ENCODE measurements around the gene KIAA1328.

KIAA1328 gene

DNA sequence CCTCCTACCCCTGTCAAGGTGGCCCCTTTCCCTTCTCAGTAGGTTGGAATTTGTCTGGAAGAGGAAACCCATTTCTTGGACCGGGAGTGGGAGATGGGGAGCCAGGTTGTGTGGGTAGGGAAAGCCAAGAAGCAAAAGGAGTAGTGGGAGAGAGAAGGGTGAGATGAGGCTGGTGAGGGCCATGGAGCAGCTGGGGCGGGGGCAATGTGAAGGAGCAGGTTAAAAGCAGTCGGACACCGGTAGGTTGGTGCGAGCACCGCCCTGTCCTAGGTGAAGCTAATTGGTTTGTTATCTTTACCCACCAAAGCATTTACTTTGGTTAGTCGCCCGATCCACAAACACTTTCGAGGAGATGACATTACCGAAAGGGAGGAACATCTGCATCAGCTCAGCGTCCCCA, 429.9 kb downstream of the KIAA1328 start:
- no peak for DNase-seq

DNA sequence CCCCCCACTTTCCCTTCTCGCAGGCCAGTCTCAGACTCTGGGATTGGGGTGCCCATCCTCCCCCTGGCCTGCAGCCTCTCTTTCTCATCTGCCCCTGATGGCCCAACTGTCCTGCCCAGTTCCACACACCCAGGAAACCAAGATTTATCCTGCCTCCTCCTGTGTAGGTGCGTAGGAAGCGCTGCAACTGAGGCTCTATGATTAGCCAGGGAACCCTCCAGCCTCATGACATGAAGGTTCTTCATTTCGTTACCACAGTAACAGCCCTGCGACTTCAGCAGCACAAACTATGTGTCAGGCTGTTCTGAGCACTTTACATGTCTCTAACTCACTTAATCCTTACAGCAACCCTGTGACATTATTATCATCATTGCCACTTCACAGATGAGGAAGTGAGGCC, 430.8 kb downstream of the KIAA1328 start:
- no peak for DNase-seq

DNA sequence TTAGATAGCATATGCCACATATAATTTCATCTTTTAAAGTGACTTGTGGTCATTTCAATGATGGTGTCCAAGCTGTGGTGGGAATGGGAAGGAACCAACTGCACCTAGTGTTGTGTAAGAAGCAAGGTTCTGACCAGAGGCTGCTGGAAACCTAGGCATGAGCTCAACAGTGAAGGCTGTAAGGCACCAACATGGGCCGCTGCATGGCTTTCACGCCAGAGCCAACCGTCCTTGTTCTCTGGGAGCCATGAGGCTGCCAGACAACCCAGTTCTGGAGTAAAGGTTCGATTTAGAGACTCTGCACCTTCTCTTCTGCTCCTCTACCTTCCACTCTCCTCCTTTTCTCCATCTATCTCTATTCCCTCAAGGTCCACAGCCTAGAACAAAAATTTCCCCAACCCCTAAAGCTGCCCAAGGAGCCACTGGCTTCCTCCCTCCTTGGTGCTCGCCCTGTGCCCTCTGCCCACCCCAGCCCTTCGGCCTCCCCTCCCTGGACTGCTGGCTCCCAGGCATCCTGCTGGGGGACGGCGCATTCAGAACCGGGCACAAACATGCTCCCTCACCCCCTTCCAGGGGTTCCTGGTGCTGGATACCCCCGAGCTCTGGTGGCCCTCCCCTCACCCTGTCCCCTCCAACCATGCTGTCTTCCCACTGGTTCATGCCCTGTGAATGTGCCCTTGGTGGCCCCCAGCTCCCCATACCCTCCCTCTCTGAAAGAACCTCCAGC, 431.6 kb downstream of the KIAA1328 start:
- no peak for DNase-seq

DNA sequence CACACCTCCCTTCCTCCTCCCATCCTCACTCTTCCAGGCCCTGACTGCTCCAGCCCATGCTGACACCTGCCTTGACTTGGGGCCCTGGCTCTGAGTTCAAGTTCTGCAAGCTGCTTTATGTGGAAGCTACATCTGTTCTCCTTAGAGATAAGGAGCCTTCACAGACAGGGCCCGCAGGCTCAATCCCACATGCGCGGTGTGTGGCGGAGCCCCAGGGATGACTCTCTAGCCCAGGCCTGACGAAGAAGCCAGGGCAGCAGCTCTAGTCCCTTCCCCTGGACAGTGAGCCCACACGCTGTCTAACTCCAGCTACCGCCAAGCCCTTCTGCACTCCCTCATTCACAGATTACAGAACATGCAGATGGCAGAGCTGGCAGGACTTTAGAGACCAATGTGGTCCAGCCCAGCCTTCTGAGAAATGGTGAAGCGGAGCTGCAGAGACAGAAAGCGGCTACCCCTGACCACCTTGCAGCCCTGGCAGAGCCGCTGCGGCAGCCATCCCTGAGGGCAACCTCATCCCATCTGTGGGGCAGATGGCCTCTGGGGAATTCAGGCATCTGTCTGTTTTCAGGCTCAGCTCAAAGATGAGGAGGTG, 432.4 kb downstream of the KIAA1328 start:
- peak in 1 of 2 experiments; percentile 16 for DNase-seq

DNA sequence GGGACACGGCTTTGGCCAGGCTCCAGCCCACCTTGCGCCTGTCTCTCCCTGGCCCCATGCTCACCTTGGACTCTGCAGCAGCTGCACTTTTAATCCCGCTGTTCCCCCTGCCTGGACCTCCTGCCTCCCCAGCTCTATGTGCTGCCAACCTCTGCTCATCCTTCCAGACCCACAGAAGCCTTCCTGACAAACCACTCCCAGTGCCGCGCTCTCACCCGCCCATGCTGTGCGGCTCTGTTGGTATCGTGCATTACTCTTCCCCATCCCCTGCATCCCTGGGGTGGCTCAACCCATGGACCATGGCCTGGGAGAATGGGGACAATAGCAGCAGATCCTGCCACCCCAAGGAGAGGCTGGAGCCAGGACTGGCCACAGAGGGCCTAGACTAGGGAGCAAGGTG, 433.1 kb downstream of the KIAA1328 start:
- no peak for DNase-seq

DNA sequence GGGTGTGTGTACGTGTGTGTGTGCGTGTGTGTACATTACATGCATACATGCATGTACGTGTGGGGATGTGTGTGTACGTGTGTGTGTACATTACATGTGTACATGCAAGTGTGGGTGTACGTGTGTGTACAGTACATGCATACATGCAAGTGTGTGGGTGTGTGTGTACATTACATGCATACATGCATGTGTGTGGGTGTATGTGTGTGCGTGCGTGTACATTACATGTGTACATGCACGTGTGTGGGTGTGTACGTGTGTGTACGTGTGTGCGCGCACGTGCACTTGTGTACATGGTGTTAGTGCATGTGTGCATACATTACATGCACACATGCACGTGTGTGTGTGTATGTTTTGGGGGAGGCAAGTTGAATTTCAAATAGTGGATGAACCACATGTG, 436.0 kb downstream of the KIAA1328 start:
- DNase-seq, result no peak

DNA sequence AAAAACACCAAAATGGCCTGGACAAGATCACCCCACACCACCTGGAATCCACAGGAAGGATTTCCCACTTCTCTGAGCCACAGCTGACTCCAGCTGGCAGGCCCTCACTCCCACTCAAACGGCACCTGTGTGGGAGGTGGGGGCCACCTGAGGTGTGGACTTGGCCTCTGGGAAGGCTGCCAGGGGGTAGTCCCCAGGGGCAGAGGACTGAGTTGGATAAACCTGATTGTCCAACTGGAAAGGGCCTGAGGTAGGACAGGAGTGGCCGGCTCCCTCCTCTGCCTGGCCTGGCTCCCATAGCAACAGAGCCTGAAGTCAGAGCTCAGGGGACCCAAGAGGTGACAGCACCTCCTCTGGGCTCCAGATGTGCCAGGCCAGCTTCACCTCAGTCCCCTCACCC, 436.5 kb downstream of the KIAA1328 start:
- DNase-seq, result no peak

DNA sequence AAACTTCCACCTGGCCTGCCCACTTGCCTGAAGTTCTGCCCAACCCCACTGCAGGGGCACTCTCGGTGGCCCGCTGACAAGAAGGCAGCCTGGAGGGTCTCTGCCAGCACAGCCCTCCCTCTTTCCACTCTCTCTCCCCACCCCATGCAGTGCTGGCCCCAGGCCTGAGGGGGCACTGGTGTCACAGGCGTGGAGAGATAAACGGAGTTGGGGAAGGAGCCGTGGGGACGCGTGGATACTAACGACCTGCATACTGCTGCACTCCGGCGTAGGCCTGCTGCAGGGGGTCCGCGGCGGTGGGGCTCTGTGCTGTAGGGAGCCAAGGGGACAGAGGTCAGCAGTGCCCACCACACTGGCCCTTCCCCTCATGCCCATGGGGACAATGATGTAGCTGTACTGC, 437.4 kb downstream of the KIAA1328 start:
- no peak for DNase-seq

DNA sequence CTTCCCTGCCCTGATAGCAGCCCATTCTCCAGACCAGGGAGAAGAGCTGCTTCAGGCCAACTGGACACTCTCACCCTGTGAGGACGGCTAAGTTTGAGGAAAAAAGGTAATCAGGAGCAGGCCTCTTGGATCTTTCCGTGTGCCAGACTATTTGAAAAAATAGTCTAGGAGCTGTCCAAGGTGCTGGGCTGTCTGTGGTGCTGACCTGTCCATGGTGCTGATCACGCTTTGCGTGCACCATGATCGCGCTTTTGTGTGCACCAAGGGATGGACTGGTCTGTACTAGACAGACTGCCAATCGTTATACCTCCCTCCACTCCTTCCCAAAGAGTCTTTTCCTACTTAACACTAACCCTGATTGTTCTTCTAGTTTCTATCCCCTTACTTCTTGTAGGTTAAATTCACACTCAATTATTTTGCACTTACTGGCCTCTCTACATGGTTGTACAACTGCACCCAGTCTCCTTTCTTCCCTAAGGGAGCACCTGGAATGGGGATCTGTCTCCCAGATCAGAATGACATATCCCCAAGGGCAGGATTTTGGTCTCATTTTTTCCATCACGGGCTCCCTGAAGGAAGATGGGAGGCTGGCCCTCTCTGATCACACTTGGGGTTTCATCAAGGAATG, 441.2 kb downstream of the KIAA1328 start:
- no peak for DNase-seq

DNA sequence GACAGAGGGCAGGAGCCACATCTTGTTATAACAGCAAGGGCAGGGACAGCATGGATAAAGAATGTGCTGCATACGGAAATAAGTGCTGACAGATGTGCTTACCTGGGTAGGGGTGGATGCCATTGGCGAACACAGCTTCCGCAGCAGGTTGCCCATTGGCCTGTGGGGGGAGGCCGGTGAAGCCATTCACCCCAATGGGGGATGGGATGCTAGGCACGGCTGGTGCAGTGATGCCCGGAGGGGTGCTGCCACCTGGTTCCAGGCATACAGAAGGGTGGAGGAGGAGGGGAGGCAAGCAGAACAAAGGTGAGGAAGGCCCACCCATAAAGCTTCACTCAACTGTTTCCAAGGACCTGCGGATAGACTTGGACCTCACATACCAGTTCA, 441.7 kb downstream of the KIAA1328 start:
- DNase-seq, result no peak

DNA sequence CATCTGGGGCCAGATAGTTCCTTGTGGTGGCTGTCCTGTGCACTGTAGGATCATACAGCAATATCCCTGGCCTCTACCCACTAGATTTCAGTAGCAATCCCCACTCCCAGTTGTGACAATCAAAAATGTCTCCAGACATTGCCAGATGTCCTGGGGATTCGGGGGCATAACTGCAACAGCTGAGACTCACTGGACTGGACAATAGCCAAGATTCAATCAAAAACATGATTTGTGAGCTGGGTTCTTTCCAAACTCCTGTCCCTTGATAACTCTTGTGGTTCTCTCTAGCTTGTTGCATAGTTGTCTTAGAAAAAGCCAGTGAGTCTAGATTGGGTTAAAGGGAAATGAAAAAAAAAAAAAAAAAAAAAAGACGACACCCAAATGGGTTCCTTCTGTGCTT, 443.3 kb downstream of the KIAA1328 start:
- no peak for DNase-seq

DNA sequence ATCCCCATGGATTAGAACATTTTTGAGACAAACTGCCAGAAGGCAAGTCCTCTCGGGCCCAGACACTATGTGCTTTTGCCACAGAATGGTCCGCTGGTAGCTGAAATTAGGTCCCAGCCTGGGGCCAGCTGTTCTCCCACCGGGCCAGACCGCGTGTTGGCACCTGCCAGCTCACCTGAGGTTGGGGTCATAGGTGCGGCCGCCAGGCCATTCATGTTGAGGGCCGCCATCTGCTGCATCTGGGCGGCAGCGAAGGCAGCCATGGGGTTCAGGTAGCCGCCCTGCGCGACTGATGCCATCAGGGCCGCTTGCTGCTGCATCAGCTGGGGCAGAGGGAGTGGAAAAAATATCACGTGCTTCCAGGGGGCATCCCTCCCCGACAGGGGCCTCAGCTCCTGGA, 443.9 kb downstream of the KIAA1328 start:
- DNase-seq, result no peak

DNA sequence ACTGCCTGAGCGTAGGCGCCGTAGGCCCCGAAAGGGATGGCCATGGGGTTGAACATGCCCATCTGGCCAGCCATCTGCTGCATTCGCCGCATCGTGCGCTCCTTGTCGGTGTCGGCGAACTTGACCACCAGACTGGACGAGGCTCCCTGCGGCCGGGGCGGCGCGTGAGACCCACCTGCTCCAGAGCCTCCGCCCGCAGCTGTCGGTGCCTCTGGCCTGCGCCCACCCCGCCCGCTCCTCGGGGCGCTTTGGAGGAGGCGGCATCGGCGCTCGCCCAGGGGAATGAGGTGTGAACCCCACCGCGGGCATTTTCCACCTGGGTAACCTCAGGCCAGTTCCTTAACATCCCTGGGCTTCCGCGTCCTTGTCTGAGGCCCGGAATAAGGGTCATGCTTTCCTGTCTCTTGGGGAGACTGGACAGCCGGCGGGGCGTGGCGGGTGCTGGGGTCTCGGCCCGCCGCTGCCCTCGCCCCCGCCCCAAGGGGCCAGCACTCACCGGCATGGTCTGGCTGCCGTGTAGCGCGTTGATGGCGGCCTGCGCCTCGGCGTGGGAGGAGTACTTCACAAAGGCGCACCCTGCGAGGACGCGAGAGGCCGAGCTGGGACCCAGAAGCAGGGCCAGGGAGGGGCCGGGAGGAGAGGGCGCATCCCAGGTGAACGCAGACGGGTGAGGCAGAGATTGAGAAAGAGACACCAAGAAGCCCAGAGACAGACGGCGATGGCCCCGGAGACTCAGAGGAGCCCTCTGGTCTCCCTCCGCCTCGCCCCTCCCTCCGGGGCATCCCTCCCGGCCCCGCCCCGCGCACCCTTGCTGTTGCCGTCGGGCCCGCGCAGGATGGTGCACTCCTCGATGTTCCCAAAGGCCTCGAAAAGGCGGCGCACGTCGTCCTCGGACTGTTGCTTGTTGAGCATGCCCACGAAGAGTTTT, 445.6 kb downstream of the KIAA1328 start:
- DNase-seq, result no peak

DNA sequence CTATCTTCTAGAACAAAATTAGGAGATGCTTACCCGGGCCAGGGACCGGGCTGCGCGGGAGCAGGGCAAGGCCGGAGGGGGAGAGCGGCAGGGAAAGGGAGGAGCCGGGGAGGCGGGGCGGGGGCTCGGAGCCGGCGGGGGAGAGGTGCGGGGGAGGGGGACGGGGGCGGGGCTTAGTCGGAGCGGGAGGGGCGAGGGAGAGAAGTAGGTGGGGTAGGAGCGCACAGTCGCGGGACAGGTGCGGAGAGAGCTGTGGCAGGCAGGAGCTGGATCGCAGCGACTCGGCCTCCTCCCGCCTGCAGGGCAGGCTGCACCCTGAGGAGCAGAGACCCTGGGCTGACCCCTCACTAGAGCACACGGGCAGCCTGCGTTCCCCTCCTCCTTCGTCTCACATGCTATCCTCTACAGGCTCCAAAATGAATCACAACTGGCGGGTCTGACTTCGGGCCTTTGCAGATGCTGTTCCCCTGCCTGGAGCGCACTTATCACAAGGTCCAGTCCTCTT, 446.4 kb downstream of the KIAA1328 start:
- DNase-seq, result no peak

DNA sequence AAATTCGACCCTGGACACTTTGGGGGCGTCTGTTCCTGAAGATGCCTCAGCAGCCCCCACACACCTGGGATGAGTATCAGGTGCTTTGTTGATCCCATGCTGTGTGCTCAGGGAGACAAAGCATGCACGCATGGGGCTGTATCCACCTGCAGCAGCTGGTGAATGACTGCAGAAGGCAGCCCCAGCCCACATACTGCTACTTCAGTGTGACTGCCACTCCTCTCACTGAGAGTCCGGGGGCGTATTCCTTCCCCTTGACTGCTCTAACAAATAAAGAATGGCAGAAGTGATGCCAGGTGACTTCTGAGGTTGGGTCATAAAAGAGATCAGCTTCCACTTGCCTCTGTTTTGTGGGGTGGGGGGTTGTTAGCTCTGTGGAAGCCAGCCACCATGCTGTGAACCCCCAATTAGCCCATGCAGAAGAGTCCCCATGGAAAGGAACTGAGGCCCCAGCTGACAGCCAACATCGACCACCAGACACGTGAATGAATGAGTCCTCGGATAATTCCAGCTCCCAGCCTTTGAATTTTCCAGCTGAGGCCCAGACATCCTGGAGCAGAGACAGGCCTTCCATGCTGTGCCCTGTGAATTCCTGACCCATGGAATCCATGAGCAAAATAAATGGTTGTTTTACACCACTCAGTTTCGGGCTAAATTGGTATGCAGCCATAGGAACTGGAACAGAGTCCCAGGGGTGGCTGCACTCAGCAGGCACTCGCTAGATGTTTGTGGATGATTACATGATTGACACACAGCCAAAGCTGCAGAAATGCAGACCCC, 447.4 kb downstream of the KIAA1328 start:
- no peak for DNase-seq

DNA sequence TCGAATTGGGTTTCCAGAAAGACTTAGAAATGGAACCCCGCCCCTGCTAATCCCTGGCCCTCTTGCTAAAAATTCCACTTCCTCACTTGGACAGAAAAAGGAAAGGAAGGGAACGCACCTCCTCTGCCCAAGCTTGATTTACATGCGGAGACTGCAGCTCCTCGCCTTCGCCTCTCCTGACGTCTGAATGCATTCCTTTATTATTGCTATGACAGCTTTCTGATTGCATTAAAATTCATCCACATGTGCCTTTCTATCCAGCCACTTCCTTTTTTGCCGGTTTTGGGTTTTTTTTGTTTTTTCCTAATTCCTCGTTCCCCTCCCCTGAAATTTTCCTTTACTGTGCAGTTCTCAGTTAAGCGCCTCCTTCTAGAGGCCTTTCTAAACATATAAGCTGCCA, 448.9 kb downstream of the KIAA1328 start:
- DNase-seq, result no peak
